ENCODE results near the gene PCDHGC4.

The PCDHGC4 gene

DNA sequence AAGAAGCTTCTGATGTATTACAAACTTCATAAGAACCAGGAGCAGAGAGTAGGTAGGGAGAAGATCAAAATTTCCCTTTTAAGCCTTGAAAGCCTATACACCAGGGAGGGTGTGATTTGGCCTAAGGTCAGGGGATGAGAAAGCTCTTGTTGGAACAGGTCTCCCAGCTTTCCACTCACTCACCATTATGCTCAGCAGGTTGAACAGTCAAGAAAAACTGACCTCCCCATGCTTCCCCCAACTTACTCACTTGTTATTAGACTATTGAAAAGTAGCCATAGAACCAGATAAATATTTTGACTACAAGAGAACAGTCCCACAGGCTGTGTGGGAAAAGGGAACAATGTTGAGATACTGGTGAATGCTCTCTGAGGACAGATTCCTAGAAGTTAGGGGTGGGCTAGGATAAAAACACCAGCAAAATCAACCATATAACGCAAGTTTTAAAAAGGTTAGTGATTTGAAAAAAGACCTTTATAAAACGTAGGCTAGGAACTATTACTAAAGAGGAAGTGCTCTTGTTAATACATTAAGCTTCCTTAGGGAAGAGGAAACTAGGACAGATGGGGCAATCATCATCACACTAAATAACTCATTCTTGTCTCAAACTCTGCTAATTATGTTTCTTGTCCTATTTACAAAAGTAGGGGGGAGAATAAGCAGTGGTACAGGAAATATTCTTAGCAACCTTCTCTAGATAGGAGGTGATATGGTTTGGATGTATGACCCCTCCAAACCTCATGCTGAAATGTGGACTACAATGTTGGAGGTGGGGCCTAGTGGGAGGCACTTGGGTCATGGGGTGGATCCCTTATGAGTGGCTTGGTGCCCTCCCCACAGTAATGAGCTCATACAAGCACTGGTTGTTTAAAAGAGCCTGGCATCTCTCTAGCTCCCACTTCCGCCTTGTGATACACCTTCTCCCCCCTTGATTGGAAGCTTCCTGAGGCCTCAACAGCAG lies 35.1 kb downstream of the PCDHGC4 start:
- no peak overlapping the region for H3K4me3 ChIP-seq
- peaks cover 0 to 51% (median 23%) of the 10 kb centered on the region in 4 donors for H3K4me1 ChIP-seq
- no peak for DNase-seq
- no peaks in the 10 kb centered on the region for H3K9me3 ChIP-seq
- H3K27me3 ChIP-seq, result no peaks in the 10 kb centered on the region
- TF ChIP-seq, protein P1, sequence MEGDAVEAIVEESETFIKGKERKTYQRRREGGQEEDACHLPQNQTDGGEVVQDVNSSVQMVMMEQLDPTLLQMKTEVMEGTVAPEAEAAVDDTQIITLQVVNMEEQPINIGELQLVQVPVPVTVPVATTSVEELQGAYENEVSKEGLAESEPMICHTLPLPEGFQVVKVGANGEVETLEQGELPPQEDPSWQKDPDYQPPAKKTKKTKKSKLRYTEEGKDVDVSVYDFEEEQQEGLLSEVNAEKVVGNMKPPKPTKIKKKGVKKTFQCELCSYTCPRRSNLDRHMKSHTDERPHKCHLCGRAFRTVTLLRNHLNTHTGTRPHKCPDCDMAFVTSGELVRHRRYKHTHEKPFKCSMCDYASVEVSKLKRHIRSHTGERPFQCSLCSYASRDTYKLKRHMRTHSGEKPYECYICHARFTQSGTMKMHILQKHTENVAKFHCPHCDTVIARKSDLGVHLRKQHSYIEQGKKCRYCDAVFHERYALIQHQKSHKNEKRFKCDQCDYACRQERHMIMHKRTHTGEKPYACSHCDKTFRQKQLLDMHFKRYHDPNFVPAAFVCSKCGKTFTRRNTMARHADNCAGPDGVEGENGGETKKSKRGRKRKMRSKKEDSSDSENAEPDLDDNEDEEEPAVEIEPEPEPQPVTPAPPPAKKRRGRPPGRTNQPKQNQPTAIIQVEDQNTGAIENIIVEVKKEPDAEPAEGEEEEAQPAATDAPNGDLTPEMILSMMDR (IDR thresholded peaks at IDR 0.05), result no peak
- H3K27ac ChIP-seq, result peak overlapping the region; percentile 53 to 70
- intact Hi-C loops (cut with DNase I; ENCODE audit: low total_unique reads), result loop anchor here (10.0 kb wide), 1 partner anchor 1115 kb away; the partner anchor contains the start of gene ANKHD1
- peaks cover 6 to 25% (median 22%) of the 10 kb centered on the region in 3 donors for H3K36me3 ChIP-seq

DNA sequence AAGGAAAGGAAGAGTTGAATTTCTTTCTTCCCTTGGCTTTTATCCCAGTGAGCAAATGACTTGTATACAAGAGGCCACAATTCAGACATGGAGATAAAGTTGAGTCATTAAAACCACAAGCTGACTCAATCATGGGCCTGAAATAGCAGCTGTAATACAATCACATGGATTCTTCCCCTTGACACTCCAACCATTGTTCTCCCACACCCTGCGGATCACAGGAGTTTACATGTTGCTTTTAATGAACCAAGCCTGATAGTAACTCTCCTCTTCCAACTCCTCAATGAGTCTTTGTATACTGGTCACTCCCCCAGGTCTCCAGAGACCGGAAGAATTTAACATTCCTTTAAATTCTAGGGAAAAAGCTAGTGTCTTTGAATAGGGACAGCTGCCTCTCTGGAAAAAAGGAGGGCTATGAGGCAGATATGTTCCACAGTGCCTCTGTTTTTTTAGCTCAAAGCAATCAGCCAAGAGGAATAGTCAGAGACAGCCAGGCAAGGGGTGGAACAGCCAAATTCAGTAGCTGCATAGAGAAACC lies 36.5 kb downstream of the PCDHGC4 start:
- no peak overlapping the region for H3K4me3 ChIP-seq
- H3K27me3 ChIP-seq, result no peaks in the 10 kb centered on the region
- H3K4me1 ChIP-seq, result peaks cover 0 to 43% (median 12%) of the 10 kb centered on the region in 4 donors
- intact Hi-C loops (cut with DNase I; ENCODE audit: low total_unique reads), result no loop called here
- H3K36me3 ChIP-seq, result peaks cover 13 to 26% (median 23%) of the 10 kb centered on the region in 3 donors
- H3K27ac ChIP-seq, result peak overlapping the region; percentile 53 to 70
- DNase-seq, result peak in 1 of 2 donors; percentile 61
- no peaks in the 10 kb centered on the region for H3K9me3 ChIP-seq
- TF ChIP-seq, protein P1 (IDR thresholded peaks at IDR 0.05), result no peak

DNA sequence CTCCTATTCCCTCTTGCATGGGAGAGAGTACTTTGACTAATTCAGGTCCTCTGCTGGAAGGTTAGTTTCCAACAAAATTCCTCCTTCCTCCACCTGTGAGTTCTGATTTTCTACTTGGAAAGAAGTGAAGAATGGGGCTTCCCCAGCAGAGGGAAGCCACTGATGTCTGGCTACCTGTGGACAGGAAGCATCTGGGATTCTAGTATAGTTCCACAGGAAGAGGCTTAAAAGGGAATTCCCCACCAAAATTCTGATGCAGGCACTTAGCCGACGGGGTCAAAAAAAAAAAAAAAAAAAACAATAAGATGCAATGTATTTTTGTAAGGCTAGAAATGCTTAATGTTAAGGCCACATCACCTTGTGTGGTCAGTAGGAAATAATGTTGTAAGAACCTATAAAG lies 37.5 kb downstream of the PCDHGC4 start:
- TF ChIP-seq, protein P1 (IDR thresholded peaks at IDR 0.05), result no peak
- no peaks in the 10 kb centered on the region for H3K27me3 ChIP-seq
- no peak for DNase-seq
- peaks cover 16 to 29% (median 29%) of the 10 kb centered on the region in 3 donors for H3K36me3 ChIP-seq
- peaks cover 0 to 36% (median 9%) of the 10 kb centered on the region in 4 donors for H3K4me1 ChIP-seq
- intact Hi-C loops (cut with DNase I; ENCODE audit: low total_unique reads), result no loop called here
- no peak overlapping the region for H3K4me3 ChIP-seq
- no peaks in the 10 kb centered on the region for H3K9me3 ChIP-seq
- H3K27ac ChIP-seq, result peak overlapping the region; percentile 53 to 70

DNA sequence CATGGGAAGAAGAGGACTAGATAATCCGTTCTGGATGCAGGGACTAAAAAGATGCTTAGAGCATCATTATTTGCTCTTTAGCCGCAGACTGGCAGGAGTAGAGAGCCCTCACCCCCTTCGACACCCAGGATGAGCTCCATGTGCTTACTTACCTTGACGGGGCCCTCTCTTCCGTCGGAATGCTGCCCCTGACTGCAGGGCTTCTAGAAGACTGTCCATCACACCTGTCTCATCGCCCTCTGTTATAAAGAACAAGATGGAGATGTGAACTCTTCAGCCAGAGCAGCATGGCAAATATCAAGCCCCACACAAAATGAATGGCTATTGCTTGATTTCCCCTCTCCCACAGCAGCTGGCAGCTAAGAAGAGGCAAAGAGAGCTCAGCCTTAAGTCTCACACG lies 39.2 kb downstream of the PCDHGC4 start:
- TF ChIP-seq, protein P1 (IDR thresholded peaks at IDR 0.05), result no peak
- Histone ChIP-seq H3K27ac (peak overlapping the region; percentile 46 to 61), H3K9me3 (no peaks in the 10 kb centered on the region), H3K4me3 (no peak overlapping the region), H3K4me1 (peaks cover 0 to 47% (median 9%) of the 10 kb centered on the region in 4 donors), H3K27me3 (no peaks in the 10 kb centered on the region), H3K36me3 (peaks cover 20 to 44% (median 41%) of the 10 kb centered on the region in 3 donors)
- DNase-seq, result no peak
- intact Hi-C loops (cut with DNase I; ENCODE audit: low total_unique reads), result loop anchor here (2.0 kb wide), 1 partner anchor 49 kb away; the partner anchor contains the start of gene PCDHGC3

DNA sequence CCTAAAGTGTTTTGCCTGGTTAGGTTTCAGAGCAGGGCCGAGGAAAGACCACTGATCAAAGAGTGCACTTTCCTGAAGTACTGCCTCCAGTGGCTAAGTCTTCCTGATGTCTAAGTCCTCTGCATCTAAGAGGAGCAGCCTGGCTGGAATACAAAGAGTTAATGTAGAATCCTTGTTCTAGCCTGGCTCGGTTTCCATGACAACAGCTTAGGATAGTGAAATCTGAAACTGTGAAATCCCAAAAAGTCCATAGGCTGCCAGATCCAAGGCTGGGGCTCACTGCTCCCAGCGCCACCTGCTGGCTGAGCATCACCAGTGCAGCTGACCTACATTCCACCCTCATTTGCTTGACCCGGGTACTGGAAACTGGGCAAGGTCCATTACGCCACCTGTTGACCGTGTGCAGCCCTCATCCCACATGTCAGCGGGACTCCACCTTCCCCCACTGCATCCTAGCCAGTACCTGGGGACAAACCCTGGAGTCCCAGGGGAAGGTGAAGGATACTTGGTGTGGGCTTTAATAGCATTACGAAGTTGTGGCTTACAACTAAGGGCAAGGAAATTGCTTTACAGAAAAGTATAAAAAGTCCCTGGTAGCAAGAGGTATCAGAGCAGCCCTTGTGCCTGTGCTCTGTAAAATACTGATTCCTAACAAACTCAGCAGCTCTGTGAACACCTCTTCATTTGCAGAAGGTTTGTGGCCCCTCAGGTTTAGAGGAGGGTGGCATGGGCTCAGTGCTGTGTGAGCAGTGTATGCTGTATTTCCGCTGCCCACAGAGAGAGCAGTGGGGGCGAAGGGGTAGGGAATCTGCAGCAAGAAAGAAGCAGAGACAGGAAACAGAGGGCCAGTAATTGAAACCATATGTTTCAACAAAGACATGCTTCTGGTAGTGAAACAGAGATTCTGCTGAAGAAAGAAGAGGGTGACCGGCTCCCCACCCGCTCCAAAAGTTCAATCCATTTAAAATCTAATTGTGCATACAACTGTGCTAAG lies 40.1 kb downstream of the PCDHGC4 start:
- peaks cover 28 to 42% (median 38%) of the 10 kb centered on the region in 3 donors for H3K36me3 ChIP-seq
- TF ChIP-seq, protein P1 (IDR thresholded peaks at IDR 0.05), result peak; percentile 99 to 100

More for the DNA sequence above, 40.1 kb downstream of the PCDHGC4 start:
- peak; percentile 85 to 93 for DNase-seq
- no peaks in the 10 kb centered on the region for H3K27me3 ChIP-seq
- peak overlapping the region; percentile 59 to 61 for H3K27ac ChIP-seq
- peaks cover 0 to 56% (median 9%) of the 10 kb centered on the region in 4 donors for H3K4me1 ChIP-seq
- intact Hi-C loops (cut with DNase I; ENCODE audit: low total_unique reads), result loop anchor here (2.0 kb wide), 1 partner anchor 50 kb away; the partner anchor contains the start of gene PCDHGC3
- no peak overlapping the region for H3K4me3 ChIP-seq
- H3K9me3 ChIP-seq, result no peaks in the 10 kb centered on the region

All from tibial artery (tissue), 4 donors.